ENCODE measurements around the gene UBASH3B.
A peak's percentile ranks its signal among the peaks of the same experiment; 100 is the strongest.

Gene UBASH3B

DNA sequence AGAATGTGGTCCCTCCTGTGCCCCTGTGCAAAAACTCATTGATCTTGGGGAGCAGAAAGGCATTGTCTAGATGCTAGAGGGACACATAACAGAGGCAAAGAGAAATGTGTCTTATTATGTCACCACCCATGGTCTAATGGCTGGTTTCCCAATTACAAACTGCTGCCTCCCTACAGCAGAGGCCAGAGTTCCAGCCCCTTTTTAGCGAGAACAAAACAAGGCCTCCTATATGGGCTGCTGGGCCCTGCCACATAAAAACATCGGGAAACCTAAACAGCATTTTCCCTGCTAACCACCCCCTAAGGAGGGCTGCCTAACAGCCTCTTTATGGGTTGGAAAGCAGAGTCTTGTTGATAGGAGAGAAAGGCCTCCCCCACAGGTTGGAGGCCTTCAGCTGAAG, 107.6 kb downstream of the UBASH3B start:
- no peak for DNase-seq

DNA sequence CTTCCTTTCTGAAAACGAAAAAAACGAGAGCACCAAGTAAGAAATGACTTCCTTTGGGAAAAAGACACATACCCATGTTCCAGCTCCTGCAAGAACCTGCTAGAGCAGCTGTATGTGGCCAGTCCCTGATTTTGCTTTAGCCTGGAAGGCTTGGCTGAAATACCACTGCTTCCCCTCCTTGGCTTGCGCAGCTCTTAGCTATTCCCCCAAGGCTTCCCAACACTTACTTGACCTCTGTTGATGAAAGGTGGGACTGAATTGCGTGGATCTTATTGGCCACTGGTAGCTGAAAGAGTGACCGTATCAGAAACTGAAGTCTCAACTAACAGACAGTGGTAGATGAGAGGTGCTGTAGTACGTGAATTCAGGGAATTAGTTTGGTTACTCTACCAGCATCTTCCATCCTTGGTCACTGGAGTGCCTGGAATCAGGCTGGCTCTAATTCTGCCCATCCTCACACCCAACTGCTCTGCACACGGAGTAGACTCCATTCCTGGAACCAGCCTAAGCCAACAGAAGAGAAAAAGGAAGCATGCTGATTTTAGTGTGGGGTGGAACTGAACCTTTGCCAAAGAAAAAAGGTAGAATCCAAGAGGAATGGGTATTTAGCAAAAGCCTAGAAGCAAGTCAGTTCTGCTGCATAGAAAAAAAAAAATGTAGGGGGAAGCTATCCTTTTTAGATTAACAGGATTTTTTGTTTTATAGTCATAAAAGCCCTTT, 109.0 kb downstream of the UBASH3B start:
- DNase-seq = no peak

DNA sequence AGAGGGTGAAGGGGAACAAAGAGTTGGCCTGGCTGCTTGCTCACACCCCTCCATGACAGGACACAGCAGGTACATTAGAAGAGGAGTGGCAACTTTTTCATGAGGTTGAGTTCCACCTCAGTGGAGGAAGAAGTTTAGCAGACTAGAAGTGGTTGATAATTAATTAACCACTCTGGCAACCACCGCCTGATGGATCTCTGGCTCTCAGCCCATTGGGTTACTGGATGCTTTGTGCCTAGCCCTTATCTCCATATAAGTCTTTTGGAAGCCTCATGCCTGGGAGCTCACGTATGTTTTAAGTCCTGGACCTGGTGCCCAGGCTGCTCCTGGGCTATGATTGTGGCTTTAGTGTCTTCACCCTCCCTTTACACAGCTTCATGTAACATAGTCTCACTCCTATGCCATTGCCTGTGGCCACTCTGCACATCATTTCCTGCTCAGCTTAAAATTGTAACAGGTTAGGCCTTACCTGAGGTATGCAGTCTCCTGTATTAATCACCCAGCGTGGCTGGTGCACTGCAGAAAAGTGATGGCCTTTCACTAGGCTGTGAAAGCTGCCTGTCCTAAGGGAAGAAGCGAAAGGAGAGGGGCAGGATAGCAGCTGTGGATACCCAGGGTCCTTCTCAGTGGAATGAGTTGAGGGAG, 110.1 kb downstream of the UBASH3B start:
- no peak for DNase-seq

DNA sequence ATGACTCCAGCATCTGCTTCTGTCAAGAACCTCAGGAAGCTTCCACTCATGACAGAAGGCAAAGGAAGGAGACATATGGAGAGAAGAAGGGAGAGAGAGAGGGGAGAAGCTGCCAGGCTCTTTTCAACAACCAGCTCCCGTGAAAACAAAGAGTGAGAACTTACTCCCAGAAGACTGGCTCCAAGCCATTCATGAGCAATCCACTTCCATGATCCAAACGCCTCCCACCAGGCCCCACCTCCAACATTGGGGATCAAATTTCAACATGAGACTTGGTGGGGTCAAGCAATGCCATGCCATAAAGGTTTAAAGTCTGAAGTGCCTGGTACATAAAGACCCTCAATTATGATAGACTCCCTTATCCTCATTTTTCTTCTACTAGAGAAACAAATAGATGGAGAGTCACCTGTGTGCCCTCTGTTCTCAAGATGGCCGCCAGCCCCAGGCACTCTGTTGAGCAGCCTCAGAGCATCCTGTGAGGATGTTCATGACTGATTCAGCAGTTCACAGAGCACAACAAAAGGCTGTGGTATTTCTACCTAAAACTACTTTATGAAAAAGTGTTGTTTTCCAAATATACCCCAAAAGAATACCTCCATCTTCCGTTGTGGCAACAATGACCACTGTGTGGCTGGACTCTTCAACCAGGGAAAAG, 113.7 kb downstream of the UBASH3B start:
- no peak for DNase-seq

DNA sequence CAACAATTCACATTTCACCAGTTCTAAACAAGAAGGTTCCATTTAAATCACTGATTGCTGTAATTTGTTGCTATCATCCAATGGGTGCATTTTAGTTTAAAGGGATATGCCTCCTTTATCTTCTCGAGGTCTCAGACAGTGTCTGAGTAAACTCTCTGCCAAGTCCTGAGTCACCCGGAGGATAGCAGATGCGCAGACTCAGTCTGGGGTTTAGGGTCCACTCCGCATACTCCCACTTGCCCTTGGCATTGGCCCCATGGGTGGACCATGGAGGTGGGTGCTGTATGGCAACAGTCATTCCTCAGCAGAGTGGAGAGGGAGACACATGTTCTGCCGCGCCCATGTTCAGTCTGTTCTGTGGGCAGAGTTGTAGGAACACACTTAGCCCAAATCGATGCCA, 117.4 kb downstream of the UBASH3B start:
- DNase-seq = no peak

DNA sequence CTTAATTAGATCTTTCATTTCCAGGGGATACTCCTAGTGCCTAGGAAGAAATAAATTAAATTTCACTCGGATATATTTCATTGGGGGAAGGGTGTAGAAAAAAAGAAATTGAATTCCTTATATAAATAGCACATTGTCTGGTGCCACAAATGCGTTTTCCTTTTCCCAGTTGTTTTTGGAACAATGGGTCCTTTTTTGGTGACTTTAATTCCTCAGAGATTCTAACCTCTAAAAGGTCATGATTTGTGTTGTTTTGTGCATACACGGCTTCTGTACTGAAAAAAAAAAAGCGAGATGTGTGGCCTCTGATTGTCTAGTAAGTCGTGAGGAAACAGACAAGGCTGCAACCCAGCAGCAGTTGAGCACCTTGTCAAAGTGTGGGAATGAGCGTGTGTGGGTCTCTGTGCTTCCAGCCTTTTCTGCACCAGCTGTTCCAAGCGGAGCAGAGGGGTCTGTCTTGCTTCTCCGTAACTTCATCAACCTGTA, 118.3 kb downstream of the UBASH3B start:
- DNase-seq = no peak

DNA sequence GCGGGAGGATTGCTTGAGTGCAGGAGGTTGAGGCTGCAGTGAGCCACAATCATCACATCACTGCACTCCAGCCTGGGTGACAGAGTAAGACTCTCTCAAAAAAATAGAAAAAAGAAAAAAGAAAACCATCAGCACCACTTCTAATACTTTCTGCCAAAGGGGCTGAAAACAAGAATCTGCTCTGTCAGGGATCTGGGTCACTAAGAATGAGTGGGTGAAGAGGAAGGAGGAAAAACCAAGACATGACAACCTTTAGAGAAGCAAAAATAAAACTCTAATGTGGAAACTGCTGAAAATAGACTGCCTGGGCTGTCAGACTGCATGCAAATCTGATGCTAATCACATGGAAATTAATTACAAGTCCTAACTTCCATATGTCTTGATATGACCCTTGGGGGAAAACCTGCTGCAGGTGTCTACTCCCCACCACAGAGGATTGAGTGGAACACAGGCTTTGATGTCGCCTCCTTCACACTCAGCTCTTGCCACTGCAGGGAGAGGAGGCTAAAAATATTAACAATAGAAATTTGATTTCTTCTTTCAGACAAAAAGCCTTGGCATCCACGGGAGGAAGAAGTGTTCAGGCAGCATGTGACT, 120.3 kb downstream of the UBASH3B start:
- no peak for DNase-seq

DNA sequence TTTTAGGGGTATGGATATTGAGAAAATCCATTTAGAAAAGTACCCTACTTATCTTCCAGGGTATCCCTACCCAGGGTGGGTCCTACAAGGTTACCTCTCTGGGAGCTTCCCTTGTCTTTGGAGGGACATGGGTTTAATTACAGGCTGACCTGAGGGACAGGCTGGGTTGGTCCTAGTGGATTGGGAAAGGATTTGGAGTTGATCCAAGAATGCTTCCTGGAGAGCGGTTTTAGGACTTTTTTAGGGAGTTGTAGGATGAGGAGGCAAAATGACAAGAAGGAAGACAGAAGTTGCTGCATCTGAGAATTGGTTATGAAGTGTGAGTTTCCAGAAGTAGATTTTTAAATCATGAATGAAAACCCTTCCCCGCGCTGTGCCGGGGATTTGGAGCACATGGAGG, 121.0 kb downstream of the UBASH3B start:
- DNase-seq = no peak

DNA sequence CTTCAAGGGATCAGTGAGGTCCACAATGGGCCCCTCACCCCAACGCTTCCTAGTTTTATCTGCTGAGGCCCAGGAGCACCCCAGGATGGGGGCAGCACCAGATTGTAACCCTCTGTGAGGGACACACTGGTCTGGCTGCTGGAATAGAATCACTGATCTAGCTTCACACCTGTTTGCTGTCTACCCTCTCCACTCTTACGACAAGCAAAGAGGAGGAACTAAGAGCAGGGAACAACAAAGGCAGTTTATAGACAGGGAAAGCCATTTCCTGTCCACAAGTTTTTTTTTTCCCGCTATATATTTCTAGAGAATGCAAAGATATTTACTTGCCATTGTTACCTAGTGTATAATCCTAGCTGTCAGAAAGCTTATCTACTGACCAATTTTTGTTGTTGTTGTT, 121.8 kb downstream of the UBASH3B start:
- no peak for DNase-seq

DNA sequence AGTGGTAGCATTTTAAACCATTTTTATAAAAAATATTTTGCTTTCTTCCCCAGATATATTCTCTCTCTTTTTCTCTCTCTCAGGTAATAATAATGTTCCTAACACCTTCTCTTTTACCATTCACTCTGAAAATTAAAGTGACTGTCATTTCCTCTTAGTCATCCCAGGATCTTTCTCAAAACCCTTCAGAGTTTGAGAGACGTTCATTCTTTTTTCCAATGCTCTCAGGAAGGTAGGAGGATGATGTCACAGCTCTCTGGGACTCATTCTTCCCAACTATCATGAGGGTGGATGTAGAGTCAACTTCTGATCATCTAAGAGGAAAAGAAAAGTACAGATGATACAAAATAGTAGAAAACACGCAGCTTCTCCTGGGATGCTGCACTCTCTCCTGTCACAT, 122.6 kb downstream of the UBASH3B start:
- DNase-seq = no peak

DNA sequence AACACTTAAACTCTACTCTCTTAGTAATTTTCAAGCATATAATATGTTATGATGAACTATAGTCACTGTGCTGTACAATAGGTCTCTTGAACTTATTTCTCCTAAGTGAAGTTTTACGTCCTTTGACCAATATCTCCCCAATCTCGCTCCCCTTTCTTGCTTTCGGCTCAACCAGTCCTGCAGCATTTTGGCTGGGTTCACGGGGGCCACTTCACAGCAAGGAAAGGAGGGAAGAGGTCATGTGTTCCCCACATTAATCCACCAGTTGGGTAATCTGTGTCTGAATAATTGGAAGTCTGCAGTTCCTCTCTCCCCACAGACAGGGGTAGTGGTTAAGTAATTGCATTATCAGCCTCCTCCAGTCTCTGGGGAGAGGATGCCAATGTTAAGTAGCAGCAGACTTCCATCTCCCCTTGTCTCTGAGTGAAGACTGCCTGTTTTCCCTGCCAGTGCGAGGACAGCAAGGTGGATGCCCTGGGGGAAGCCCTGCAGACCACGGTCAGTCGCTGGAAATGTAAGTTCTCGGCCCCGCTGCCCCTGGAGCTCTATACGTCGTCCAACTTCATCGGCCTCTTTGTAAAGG, 123.6 kb downstream of the UBASH3B start:
- no peak for DNase-seq

DNA sequence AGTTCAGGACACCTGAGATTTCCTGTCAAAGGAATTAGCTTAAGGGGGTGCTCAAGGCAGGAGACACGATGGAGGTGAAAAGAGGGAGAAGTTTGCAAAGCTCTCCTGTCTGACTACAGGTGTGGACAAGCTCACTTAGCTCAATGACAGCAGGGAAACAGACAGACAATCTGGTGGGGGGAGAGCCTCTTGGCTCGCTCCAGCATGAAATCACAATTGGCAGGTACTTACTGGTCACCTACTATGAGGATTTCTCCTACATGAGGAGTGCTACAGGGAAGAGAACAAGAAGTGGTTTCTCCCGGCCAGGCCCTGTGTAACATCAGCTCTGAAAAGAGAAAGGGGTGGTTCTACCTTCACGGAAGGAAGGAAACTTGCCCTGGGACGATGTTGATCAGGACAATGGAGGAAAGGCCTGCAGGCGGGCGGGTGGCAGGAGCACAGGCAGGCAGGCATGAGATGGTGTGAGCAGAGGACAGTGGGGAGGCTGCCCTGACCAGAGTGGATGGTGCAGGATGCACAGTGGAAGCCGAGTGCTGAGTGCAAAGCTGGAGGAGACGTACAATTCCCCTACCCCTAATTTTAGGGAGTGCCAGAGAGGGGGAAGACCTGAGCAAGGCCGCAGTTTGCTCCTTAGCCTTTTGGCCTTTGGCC, 124.9 kb downstream of the UBASH3B start:
- DNase-seq = no peak

DNA sequence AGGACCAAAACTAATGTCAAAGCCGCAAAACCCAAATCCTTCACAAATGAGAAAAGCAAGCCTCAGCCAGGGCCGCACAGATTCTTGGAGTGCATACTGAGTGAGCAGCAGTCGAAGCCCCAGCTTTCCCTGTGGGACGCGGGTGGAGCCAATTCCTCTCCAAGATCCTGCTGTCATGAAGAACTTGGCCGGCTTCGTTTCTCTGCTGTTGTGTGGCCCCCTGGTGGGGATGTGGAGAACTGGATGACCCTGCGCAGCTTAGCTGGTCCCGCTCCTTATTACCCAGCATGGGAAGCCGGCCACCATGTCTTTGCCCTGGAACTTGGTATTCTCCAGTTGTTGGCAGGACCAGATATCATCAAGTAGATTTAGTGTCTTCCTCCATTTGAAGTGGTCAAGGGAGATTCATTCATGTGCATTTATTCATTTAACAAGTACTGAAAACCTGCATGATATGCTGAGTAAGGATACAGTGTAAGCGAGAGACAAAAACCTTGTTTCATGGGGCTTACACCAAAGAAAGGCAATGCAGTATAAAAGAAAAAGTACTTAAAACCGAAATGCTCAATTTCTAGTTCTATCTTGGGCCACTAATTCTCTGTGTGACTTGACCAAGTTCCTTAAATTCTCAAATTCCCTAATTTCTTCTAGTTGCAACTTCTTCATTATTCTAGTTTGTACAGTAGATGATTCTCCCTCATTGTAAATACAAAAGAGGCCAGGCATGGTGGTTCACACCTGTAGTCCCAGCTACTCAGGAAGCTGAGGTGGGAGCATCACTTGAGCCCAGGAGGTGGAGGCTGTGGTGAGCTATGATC, 126.1 kb downstream of the UBASH3B start:
- peak; percentile 73 for DNase-seq

DNA sequence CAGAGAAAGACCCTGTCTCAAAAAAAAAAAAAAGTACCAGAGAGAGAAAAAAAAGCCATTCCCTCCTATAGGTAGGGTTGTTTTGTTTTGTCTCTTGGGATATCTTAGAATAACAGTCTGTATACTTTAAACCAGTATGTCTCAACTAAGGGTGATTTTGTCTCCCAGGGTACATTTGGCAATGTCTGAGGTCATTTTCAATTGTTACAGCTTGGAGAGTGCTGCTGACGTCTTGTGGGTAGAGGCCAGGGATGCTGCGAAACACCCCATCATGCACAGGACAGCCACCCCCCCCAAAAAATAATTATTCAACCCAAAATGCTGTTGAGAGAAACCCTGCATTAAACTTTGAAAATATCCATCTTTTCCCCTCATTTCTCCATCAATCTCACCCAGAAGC, 126.7 kb downstream of the UBASH3B start:
- DNase-seq = no peak

DNA sequence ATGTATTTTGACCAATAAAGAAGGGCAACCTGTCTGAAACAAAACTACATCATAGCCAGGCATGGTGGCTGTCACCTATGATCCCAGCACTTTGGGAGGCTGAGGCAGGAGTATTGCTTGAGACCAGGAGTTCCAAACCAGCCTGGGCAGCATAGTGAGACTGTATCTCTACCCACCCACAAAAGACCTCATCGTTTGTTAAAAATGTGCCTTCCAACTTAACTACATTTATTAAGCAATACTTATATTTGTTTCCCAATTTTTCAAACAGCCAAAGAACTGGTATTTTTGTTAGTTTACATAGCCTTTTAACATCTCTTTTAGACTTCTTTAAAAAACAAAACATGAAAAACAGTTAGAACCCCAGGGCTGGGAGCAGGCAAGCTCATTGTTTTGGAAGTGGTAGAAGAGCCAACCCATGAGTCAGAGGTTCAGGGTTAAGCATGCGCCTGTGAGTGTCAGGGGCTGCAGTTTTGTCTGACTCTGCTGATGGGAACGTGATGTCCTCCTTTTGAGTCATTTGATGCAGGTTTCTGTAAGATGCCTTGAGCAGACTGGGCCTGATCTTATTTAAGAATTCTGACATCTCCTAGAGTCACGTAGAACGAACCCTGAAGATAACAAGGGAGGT, 128.9 kb downstream of the UBASH3B start:
- no peak for DNase-seq

DNA sequence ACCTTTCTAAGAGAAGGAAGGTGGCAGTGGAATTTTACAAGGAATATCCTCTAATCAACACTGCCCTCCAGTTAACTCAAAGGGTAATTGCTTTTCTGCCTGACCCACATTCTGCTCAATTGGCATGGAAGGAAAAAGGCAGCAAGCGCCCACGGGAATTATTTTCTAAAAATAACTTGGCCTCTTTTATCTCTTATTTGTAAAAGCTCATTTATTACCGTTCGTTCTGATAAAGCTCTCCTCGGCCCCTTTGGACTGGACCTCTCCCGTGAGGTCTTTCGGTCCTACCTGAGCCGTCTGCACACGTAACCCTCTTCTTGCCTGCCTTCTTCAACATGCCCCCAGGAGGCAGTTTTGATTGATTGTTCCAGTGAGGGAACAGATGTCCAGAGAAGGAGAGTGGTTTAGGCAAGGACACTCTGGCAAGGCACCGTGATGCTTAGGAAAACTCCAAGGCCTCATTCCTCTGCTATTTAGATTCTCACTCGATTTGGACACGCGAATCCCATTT, 129.6 kb downstream of the UBASH3B start:
- DNase-seq = no peak

DNA sequence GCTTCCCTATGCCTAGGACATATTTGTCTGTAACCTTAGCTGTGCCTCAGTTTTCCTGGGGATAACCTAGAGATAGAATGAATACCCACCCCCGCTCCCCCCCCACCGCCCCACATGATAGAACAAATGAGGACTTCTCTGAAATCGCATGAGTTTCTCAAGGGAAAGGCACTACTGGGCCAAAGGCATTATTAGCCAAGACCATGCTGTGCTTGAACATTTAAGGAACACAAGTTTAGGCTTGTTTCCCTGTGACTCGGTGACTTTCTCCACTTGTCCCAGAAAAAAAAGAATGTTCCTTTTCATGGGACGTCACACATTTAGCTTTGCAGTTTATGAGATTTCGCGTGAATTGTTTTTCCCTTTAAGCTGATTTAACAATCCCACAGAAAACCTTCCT, 131.4 kb downstream of the UBASH3B start:
- DNase-seq = no peak

DNA sequence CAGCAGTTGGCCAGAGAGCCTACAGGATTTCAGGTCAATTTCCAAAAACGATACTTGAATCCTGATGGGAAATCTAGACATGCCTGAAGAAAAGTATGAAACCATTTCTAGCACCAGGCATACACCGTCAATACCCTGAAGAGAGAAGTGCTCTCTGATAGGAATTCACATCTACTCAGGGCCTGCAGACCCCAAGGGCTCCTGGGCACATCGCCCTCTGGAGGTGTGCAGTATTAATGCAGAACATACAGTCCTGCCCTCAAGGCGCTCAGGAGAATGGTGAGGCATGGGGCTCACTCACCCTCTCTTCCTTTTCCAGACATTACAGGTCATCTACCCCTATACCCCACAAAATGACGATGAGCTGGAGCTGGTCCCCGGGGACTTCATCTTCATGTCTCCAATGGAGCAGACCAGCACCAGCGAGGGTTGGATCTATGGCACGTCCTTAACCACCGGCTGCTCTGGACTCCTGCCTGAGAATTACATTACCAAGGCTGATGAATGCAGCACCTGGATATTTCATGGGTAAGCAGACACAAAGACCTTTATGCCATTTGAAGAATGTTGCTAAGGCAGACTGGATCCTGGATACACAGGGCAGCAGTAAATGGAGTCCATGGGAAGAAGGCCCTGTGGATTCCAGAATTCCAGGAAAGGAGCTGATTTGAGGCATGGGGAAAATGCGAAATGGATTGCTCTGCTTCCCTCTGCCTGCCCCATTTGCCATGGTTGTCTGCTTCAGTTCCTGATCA, 133.4 kb downstream of the UBASH3B start:
- DNase-seq = no peak

DNA sequence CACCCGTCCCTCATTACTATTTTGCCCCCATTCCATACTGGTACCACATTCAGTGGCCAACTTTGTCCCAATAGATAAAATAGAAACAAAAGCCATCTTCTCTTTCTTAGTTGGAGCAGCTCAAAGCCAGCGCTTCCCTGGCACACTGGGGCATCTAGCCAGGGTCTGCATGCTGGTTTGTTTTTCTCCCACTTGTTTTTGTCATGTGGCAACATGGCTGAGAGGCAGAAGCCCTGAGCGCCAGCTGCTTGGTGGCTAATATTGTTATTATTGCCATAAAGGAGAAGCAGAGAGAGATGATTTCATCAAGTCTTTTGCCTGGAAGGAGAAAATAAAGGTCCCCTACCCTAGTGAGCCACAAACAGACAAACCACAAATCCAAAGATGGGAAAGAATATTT, 134.4 kb downstream of the UBASH3B start:
- no peak for DNase-seq

DNA sequence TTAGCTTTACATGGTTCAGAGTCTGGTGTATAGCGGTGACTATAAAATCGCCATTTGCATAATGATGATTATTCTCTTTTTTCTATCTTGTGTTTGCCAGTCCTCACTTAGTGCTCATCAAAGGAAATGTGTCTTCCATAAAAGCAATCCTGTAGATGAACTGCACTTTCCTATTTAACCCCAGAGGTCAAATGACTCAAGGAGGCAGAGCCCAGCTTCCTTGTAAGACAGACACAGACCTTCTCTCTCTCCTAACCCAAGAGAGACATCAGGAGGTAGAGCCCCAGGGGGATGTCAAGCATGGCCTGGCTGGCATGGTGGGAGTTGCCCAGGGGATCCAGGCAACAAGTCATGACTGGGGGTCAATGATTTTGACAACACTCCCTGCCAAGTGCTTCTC, 135.9 kb downstream of the UBASH3B start:
- DNase-seq = no peak

DNA sequence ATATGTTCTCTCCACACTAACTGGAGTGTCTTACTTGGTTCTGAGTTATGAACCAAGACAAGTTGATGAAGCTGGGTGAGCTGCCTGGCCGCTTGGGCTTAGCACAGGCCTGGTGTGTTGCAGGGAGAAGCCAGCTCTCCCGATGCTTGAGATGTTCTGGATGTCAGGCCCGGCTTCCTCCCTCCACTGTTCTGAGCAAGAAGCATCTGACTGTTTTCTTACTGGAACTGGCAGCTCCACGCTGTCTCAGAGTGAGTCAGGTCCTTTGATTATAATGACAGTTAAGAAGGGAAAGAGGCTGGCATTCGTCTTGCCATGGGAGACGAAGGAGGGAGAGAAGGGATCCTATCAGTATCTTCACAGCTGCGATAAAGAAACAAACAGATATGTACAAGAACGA, 136.3 kb downstream of the UBASH3B start:
- no peak for DNase-seq
